ENCODE results near the gene KHDC1.
"Not testable (repeated sequence)": the region's sequence is repeated elsewhere in the genome, so short reads cannot be mapped to it uniquely, and the experiment has no call there.

KHDC1 gene

GRCh38 chr6:73262671-73263569 lies at the start of gene KHDC1:
TSS of gene KHDC1 (minus strand) at chr6:73263196. CDS start at chr6:73242517, 20,679 bp downstream.
- peak; percentile 72 for DNase-seq

- DNase-seq: not testable (repeated sequence)
Measured at GRCh38 chr6:73310503-73310845, 47.5 kb upstream of the KHDC1 start.

- DNase-seq: peak; percentile 66
Measured at GRCh38 chr6:73309785-73310502, 46.9 kb upstream of the KHDC1 start.

GRCh38 chr6:73309535-73309784 lies 46.5 kb upstream of the KHDC1 start:
- DNase-seq: no peak

- peak; percentile 8 for DNase-seq
Measured at GRCh38 chr6:73308712-73309534, 45.9 kb upstream of the KHDC1 start.

GRCh38 chr6:73303773-73304172 lies 40.8 kb upstream of the KHDC1 start:
- not testable (repeated sequence) for DNase-seq

GRCh38 chr6:73302339-73302738 lies 39.3 kb upstream of the KHDC1 start:
- DNase-seq: no peak

- no peak for DNase-seq
Measured at GRCh38 chr6:73299151-73299971, 36.4 kb upstream of the KHDC1 start.

GRCh38 chr6:73293331-73293730 lies 30.3 kb upstream of the KHDC1 start:
- DNase-seq: no peak

- DNase-seq: no peak
Measured at GRCh38 chr6:73290435-73290834, 27.4 kb upstream of the KHDC1 start.

GRCh38 chr6:73286752-73287151 lies 23.8 kb upstream of the KHDC1 start:
- DNase-seq: no peak

- peak; percentile 76 for DNase-seq
Measured at GRCh38 chr6:73285674-73286283, 22.8 kb upstream of the KHDC1 start.

- no peak for DNase-seq
Measured at GRCh38 chr6:73282871-73283270, 19.9 kb upstream of the KHDC1 start.

GRCh38 chr6:73281684-73282083 lies 18.7 kb upstream of the KHDC1 start:
- DNase-seq: not testable (repeated sequence)

- not testable (repeated sequence) for DNase-seq
Measured at GRCh38 chr6:73269296-73269695, 6.3 kb upstream of the KHDC1 start.

- not testable (repeated sequence) for DNase-seq
Measured at GRCh38 chr6:73268896-73269295, 5.9 kb upstream of the KHDC1 start.

GRCh38 chr6:73264446-73264845 lies 1.4 kb upstream of the KHDC1 start:
- no peak for DNase-seq

- peak; percentile 32 for DNase-seq
Measured at GRCh38 chr6:73263570-73263909, 544 bp upstream of the KHDC1 start.

GRCh38 chr6:73258721-73259120 lies 4.3 kb downstream of the KHDC1 start:
- DNase-seq: no peak

GRCh38 chr6:73254323-73254722 lies 8.7 kb downstream of the KHDC1 start:
- not testable (repeated sequence) for DNase-seq

GRCh38 chr6:73252703-73253102 lies 10.3 kb downstream of the KHDC1 start:
- DNase-seq: no peak

- no peak for DNase-seq
Measured at GRCh38 chr6:73250016-73250415, 13.0 kb downstream of the KHDC1 start.

Data from hematopoietic multipotent progenitor cell treated with erythropoietin and hydrocortisone succinate and interleukin-3 and kit ligand, for 6 days (in vitro differentiated cells).